SW 1271 (cell line): ENCODE results near the gene CD59.
A peak's percentile ranks its signal among the peaks of the same experiment; 100 is the strongest.
"Not testable (repeated sequence)": the region's sequence is repeated elsewhere in the genome, so short reads cannot be mapped to it uniquely, and the experiment has no call there.

Source experiments
- DNase-seq, 2 experiments: peaks; one replicate each; lab custom pipeline; 2025; lab: John Stamatoyannopoulos, UW

CD59 gene

DNA sequence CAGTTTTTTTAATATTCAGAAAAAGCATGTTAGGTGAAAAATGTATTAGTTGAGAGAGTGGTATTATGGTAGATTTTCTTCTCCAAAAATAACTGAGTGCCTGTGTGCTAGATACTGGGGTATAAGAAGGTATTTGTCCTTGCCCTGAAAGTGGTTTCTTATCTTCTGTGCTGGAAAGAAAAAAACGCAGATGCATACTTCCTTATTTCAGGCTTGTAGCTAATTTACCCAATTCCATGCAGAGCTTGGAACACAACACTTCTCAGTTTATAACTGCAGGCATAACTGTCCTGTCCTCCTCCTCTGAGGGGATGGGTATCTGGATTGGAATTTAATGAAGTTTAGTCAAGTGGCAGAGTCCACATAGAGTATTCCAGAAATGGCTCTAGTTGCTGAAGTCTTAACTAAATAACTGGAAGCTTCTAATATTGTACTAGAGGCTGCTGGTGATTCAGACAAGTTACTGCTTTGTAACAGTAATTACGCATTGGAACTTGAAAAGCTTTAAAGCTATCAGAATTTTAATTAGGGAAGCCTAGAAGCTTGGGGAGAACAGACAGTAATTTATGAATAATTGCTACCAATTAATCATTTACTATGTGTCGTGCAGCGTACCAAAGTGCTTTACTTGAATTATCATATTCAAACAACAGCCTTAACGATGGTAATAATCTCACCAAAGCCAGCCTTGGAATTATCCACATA is 22.9 kb downstream of the CD59 start:
- DNase-seq = no peak

DNA sequence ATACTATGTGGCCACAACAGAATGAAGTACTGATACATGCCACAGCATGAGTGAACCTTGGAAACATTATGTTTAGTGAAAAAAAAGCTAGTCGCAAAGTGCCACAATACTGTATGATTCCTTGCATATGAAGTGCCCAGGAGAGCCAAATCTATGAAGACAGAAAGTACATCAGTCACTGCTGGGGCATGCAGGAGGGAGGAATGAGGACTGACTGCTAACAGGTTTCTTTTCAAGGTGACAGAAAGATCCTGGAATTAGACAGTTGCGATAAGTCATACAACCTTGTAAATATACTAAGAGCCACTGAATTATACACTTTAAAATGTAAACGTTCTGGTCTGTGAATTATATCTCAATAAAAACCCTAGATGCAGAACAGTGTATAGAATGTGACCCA is 23.8 kb downstream of the CD59 start:
- no peak for DNase-seq

DNA sequence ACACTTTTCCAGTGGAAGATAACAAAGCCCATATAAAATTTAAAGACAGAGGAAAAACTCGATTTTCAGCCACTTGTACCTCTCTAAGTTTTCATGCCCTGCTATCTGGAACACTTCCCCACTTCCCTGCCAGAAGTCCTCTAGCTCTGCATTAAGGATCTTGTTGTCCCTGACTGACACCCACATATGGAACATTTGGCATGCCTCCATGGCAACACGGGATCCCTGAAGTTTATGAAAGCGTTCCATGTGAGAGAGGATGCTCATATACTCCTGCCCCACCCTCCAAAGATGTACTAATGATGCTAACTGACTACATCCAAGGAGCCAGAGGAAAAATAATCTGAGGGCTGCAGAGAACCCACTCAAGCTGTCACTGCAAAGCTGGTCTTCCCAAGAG is 26.8 kb downstream of the CD59 start:
- DNase-seq = no peak

DNA sequence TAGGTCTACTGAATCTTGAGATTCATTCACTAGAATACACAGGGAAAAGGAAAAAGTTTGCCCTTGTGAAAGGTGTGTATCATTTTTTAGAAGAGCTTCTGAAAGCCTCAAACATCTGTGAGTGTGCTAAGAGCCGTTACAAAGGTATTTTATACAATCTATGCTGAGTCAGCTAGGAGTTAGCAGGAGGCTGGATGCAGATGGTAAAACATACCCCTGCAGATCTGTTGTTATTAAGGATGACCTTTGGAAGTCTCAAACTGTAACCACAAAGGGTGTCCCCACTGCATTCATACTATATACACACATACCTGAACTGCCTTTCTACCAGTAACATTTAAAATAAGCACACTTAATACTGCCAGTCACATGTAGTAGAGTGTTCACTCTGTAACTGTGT is 27.2 kb downstream of the CD59 start:
- no peak for DNase-seq

DNA sequence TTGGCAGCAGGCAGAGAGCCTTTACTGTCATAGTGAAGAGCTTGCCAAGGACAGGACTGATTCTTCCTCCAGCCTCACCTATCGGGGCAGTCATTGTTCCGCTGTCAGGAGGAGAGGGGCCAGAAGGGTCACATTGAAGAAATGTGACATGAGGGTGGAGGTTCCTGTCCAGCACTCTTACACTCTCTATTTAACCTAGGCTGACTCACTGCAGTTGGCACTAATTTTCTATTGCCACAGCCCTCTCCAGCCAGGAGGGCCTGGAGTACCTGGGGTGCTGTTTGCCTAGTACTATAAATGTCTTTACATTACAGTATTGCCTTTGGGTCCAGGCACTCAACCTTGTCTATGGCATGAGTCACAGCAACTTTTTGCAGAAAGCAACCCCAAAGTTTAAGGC is 28.4 kb downstream of the CD59 start:
- not testable (repeated sequence) for DNase-seq

DNA sequence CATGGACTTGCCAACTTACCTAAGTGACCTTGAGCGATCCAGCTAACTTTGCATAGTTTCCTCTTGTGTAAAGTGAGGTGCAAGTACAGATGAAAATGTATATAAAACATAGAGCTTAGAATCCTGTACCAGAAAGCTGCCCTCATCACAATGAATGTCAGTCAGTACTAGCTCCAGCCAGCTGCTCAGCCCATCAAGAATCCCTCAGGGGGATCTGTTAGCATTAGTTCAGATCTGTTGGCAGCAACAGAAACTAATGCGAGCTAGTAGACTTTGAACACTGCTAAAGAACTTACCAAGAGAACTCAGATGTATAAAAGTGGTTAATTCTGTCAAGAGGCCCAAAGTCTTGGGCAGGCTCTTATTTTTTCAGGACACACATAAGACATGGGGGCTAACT is 29.3 kb downstream of the CD59 start:
- no peak for DNase-seq

DNA sequence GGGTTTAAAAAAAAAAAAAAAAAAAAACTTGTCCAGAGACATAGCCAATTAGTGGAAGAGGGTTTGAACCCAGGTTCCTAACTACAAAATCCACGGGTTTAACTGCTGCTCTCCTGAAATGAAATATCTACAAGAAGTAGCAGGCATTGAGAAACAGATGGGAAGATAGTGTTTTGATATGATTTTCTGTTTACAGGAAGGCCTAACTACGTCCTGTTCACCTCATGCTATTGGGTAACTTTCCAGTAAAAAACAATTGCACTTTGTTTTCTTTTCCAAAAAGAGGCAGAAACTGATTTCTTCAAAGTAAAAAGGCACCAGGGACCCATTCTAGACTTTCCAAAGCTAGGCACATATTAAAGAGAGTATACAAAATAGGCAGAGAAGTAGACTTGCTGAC is 29.7 kb downstream of the CD59 start:
- DNase-seq = no peak

DNA sequence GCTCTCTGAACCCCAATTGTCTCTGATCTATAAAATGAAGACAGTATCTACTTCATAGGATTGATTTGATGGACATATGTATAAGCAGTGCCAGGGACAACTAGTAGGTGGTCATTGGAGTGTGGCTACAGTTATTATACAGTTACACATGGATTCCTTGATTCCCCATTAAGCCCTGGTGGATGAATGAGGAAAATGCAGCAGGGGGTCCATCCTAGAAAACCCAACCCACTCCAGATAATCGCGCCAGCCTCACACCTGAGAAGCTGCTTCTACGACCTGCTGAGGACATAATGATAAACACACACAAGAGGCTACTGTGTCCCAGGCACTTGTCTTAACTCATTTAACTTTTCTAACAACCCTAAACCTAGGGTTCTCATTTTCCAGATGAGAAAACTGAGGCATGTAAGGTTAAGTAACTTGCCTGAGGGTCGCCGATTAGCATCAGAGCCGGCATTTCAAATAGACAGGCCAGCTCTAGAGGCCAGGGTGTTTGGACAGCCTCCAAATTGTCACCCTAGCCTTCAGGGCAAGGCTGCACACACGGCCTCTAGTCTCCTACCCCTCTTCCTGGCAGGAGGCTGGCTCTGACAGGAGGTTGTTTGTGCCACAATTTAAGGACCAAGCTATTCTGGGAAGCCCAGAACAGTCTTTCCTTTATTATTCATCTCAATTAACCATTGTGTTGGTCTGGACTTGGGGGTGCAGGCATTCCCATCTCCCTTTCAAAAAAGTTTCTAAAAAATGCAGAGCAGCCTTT is 31.8 kb downstream of the CD59 start:
- peak in 1 of 2 experiments; percentile 34 for DNase-seq

DNA sequence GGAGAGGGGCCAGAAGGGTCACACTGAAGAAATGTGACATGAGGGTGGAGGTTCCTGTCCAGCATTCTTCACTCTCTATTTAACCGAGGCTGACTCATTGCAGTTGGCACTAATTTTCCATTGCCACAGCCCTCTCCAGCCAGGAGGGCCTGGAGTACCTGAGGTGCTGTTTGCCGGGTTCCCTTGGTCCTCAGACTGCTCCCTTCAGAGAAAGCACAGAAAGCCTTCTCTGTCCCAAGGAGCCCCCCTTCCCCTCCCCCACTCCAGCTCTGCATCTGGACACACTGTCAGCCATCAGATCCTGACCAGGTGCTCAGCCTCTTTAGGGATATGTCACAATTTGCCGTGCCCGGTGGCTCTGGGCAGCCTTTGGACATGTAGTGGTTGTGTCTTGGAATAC is 32.4 kb downstream of the CD59 start:
- DNase-seq = peak in 1 of 2 experiments; percentile 38

DNA sequence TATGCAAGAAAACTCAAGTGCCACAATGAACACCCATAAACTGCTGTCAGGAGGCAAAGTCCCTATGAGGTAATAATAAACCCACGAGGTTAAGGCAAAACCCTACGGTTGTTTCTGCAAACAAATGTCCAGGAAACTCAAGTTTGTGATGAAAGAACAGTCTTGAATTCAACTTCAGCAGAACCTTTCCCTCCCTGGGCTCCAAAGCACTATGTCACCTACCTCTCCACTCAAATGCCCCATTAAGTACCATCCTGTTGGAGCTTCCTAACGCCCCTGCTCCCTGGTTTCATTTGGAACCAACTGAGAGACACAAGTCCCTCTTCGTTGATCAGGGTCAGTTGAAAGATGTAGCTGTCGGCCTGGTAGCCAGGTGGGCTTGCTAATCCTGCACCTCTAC is 33.0 kb downstream of the CD59 start:
- no peak for DNase-seq

DNA sequence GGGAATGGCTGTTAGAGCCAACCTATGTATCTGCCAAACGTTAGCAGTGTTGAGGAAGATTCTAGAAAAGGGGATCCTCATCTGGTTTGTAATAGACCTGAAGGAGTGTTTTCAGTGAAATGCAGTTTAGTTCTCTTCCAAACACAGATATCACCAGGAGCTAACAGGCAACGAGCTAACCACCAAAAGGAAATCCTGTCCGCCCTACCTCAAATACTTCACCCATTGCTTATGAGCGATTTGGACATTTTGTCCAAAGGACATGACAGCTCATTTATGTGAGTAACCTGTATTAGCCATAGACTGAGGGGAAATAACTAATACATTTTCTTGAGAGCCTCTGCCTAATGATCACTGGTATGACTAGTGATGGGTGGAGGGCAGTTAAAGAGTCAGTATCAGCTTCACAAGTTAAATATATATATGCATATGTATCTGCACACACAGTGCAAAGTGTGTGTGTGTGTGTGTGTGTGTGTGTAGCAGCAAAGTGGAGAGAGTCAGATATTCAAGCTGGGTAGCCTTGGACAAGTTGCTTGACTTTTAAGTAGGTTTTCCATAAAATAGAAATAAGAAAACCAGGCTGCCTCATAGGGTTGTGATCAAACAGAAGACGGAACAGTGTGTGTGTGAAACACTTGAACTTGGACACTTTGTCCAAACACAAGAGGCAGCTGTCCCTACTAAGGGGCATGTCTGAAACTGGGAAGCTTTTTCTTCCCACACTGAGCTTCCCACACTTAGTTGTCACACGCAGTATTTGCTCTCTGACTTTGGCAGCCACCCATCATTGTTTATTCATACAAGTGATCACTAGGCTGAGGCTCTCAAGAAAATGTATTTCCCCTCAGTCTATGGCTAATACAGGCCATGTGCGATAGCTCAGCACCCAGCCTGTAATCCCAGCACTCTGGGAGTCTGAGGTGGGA is 34.7 kb downstream of the CD59 start:
- DNase-seq = peak in 1 of 2 experiments; percentile 49

DNA sequence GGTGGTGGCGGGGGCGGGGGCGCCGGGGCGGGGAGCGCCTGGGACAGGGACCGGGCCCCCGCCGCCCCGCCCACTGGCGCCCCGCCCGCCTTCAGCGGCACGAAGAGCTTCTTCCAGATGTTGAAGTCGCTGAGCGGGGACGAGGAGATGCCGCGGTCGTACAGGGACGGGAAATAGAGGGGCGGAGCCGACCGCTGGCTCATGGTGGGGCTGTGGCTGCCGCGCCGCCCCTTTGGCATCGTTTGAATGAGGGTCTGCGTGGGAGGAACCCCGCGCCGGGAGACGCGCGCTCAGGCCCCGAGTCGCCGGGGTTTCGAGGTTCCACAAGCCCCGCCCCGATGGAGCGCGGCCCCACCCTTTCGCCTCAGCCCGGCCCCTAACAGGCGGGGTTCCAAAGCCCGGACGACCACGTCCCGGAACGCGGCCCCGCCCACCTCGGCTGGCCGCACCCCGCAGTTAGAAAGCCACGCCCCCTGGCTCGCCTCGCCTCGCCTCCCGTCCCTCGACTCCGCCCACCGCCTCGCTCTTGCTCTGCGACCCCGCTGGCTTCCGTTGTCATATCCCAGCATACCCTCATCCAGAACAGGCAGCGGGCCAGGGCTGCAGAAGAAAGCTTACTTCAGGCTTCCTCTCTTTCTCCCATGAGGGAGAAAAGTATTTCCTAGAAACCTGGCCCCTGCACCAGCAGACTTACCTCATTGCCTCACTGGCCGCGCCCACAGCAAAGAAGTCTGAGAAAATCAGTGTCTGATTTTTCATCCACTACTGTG is 35.5 kb downstream of the CD59 start, which contains the start of gene C11orf91:
Gene C11orf91 (minus strand): TSS at position 325 of the 770 bp plus-strand sequence. CDS start 86 bp downstream, at position 239.
- peak; percentile 32 to 84 for DNase-seq

DNA sequence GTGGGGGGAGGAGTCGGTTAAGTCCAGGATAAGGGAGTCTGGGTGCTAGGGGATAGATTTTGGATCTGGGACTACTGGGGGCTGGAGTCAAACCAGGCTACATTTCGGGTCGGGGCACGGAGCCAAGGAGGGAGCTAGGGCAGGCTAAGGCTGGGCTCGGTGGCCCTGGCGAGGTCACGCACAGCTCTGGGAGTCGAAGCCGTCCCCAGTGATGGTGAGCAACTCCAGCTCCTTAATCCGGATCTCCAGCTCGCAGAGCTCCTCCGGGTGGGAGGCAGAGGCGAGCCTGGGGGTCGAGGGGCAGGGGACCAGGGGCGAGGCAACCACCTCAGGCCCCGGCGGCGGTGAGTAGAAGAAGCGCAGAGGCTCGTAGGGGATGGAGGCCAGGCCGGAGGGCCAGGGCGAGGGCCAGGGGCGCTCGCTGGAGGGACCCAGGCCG is 36.1 kb downstream of the CD59 start:
- no peak for DNase-seq

DNA sequence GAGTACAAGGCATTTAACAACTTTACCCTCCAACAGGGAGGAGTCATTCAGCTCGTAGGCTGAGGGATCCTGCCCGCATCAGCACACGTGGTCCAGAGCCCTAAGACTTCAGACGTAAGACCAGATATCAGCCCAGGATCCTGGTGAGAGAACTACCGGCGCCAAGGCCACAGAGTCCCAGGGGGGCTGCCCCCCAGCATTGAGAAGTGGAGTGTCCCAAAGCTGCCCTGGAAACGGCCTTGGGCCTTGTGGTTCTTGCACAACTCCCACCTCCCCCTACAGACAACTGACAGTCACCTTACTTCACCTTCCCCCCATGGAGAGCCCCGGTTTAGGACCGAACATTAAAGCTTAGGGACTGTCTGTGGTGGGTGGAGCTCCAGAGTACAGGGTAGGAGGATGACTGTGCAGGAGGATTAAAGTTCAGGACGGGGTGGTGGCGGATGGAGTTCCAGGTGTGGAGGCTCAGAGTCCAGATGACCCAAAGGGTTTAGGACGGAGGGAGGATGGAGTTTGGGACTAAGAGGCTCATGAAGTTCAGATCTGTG is 36.6 kb downstream of the CD59 start:
- no peak for DNase-seq

DNA sequence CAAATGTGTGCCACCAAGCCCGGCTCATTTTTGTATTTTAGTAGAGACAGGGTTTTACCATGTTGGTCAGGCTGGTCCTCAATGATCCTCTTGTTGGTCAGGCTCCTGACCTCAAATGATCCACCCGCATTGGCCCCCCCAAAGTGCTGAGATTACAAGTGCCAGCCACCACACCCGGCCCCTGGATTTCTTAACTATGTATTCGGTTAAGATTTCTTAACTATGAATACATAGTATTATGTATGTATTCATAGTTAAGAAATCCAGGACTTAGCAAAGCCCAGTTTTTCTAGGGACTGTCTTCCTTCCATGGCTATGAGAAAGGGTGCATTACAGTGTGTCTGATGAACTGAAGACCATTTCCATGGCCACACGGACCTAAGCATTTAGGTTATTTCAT is 37.3 kb downstream of the CD59 start:
- no peak for DNase-seq

DNA sequence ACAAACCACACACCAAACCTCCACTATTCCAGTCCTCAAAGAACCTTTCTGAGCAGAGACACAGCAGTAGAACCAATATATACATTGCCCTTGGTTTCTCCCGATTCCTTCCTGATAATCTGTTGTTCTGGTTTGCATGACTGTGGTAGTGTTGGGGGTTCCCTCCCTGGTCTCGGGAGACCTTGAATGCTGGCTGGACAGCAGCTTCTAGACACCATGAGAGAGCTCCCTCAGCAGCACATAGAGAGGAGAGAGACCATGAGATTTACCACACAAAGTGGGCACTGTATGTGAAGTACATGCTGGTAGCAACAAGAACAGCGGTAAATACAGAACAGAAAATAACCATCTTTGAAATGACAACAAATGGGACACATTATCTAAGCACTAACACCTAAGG is 38.2 kb downstream of the CD59 start:
- no peak for DNase-seq

DNA sequence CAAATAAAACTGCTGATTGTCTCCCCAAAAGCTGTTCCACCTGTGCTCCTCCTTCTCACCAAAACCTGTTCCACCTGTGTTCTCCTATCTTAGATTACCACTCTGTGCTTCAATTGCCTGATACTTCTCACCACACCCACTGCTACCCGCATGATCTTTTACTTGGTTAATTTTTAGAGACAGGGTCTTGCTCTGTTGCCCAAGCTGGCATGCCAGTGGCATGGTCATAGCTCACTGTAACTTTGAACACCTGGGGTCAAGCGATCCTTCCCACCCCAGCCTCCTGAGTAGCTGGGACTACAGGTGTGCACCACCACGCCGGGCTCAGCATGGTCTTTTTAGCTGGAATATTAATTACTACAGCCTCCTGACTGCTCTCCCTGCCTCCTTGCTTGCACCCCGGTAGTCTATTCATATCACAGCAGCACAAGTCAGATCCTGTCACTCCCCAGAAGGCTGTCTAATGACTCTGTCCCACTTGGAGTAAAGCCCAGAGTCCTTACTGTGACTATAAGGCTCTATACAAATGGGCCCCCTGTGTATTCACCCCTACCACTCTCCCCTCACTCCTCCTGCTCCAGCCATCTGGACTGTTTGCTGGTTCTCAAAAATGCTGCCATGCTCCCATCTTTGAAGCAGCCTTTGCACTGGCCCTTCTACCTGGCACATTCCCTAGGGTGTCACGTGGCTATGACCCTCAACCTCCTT is 39.1 kb downstream of the CD59 start:
- DNase-seq = no peak

DNA sequence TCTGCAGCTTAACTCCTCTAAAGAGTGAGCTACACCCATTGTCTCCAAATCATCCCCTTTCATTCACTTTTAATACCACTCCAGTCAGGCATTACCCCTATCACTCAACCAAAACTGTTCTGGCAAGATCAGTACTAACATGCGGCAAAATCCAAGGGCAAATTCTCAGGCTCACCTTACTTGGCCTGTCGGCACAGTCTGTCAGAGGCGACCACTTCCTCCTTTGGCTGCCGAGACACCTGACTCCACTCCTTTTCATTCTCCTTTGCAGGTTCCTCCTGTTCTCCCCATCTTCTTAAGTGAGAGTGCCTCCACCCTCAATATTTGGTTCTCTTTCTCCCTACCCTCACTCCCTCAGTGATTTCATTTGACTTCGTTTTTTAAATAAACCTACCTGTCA is 39.8 kb downstream of the CD59 start:
- no peak for DNase-seq

DNA sequence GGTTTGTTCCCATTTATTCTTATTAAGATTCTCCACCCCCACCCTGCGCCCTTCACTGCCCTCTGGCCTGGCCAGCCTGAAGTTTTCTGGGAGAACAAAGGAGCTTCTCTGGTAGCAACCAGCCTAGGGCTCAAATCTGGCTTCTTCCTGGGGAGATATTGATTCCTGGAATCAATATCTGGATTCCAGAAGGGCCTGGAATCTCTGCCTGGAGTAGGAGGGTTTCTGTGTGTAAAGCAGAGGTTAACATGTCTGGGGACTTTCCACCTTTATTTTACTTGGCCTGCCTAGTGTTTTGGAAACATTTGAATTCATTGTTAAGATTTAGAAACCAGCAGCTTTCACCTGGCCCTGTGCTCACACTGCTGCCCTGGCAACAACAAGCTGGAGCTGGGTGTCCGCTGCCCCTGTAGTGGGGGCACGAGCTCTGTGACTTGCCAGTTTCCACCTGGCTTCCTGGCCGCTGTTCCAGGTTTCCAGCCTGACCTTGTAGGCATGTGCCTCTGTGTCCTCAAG is 41.1 kb downstream of the CD59 start:
- DNase-seq = no peak

DNA sequence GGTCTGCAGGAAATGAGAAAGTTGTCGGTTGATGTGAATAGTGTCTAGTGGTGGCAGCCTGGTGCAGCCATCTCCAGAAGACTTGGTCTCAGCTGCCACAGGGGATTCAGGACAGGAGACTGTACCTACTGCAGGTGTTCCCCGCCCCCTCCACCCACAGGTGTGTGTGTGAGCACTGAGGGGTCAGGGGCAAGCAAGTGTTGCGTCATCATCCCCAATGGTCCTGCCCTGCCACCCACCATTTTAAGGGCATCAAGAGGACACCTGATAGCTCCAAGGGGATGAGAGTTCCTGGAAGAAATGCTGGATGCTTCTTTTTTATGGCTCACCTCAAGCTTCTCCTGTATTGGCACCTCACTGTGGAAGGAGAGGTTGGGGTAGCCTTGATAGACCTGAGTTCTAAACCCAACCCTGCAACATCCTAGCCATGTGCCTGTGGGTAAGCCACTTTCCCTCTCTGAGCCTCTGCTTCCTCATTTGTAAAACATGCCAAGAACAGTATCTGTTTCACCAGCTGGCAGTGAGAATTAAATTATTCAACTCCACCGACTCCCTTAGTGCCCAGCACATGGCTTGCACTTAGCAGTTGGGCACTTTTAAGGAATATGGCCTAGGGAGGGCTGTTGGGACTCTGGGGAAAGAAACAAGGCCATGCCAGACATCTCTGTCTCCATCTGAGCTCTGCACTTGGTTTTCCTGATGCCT is 41.7 kb downstream of the CD59 start:
- no peak for DNase-seq
